Measurements from ENCODE around the gene CCDC92. TPM values are rescaled to one million over a fixed set of nuclear protein-coding genes. Genes with fewer than 3 reads are reported as not detected.

The CCDC92 gene
- total and polyA plus RNA-seq, 10 of the 15 experiments (the other 5 are each of a cell fraction or from before 2014, with no cell fraction given) = 0.53 to 11.8 (median 4.2) TPM

GRCh38 chr12:123906711-123907420 is 65.8 kb downstream of the CCDC92 start (continued):
- TF ChIP-seq PKNOX1 (IDR thresholded peaks at IDR 0.05) (no peak), SMAD5 (IDR thresholded peaks at IDR 0.05; ENCODE audit: low read depth) (no peak), BRCA1 (IDR thresholded peaks at IDR 0.05; ENCODE audit: low read depth, low read length) (no peak), SKIL (IDR thresholded peaks at IDR 0.05; ENCODE audit: low read depth, poor library complexity, severe bottlenecking) (no peak), ESRRA (IDR thresholded peaks at IDR 0.05; ENCODE audit: low read length) (no peak), JUND (IDR thresholded peaks at IDR 0.05; ENCODE audit: low read depth, low read length) (no peak), MEF2B (IDR thresholded peaks at IDR 0.05; ENCODE audit: partially characterized antibody, poor library complexity, severe bottlenecking) (no peak), EGR1 (IDR thresholded peaks at IDR 0.05; ENCODE audit: borderline replicate concordance in 1 of 2, low read depth in 2 of 2, low read length in 2 of 2) (no peak), SMAD1 (IDR thresholded peaks at IDR 0.05; ENCODE audit: low read depth, partially characterized antibody) (no peak)

All from GM12878 (cell line).